ENCODE results near the gene HSP90AB1. TPM values are rescaled to one million over a fixed set of nuclear protein-coding genes. Genes with fewer than 3 reads are reported as not detected.

Gene HSP90AB1
- polyA plus RNA-seq, 2 of the 4 experiments (the other 2 are of a cell fraction), result 1,136 to 1,155 TPM

DNA sequence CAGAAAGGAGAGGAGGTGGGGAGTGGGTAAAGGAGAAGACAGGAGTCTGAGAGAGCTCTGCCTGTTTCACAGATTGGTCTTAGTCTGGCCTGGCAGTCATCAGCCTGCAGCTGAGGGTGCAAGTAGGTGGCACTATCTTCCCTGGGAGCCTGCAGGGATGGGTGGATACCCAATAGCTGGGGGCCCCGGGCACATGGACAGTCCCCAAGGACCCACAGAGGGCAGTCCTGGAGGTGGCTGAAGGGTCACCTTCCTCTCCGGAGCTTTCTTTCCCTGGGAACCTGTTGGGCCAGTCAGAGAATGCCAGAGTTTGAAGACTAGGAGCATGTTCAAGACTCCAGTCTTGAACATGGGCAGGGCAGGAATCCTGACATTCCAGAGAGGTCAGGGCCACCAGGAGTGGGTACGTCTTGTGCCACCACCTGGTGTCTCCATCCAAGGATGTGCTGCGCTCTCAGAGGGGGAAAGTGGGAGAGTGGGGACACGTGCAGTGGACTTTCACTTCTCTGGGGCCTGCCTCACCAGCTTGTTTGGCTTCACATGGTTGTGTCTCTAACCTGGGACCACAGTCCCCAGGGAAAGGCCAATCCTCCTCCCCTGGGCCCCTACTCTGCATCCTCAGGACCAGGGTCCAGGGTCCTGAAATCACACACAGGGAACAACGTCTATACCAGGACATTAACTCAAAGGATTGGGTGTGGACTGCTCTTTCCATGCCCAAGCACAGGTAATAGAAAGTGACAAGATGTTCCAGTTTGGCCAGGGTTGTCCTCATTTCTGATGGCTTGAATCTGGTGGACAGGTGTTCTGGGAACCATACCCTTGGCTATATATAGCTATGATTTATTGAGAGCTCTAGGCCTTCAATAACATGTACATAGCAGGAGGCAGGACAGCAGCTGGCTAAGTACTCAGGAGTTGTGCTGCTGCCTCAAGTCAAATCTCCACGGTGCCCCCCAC is 48.2 kb downstream of the HSP90AB1 start:
- Histone ChIP-seq H3K4me3 (no peak overlapping the region), H3K4me1 (no peaks in the 10 kb centered on the region), H3K9me3 (no peaks in the 10 kb centered on the region), H3K4me2 (no peak overlapping the region), H3K27ac (no peak overlapping the region)
- ChIA-PET CTCF (interaction anchor here (0.8 to 4.3 kb wide), 6 partner anchors 10 to 43 kb away, joined by 3 to 19 read pairs (median 6); no protein-coding TSS in a partner anchor), POLR2A (interaction anchor here (1.6 kb wide), 1 partner anchor 10 kb away, joined by 6 read pairs; no protein-coding TSS in a partner anchor)
- WGBS (ENCODE audit: missing lambda C conversion rate), result 21% methylated on average over 5 of the region's 7 CpGs
- no peak for ATAC-seq
- FAIRE-seq, result no peak
- no peak for TF ChIP-seq NR3C1 (IDR thresholded peaks at IDR 0.05)
- no peak for DNase-seq (ENCODE audit: low read depth in 1 of 2, low spot score in 1 of 2)

DNA sequence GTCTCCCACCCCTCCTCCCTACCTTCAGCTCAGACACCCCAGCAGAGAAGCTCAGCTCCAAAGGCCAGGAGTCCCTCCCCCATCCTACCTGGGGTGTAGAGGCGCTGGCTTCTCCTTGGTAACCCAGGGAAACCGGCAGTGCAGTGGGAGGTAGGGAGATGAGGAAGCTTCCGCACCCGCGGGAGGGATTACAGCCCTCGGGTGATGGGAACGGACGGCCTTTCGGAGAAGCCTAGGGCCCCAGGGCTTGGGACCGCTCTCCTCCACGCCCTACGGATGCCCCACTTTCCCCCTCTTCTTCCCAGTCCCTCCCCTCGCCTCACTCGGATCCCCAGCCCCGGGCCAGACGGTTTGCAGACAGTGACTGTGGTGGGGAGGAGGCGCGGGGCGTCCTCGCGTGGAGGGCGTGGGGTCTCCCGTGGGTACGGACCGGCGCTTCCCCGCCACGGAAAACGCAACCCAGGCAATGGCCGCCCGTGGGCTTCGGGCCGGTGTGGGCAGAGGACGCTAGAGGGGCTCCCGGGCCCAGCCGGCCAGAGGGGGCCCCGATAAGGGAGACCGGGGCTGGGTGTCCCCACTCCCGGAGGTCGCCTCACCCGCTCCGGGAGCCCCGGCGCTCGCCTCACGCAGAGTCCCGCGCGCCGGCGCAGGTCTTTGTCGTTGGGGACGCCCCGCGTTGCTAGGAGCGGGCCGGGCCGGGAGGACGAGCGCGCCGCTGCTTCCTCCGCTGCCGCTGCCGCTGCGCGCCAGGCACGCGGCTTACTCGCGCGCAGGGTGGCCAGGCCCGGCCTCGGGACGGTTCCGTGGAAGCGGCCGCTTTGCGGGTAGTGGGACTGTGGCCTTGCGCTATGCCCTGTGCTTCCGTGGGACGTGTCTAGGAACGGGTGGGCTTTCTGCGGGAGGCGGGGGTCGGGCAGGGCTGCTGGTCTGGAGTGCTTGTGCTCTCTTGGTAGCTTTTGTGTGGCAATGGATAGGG is 50.5 kb downstream of the HSP90AB1 start:
- H3K27ac ChIP-seq, result peak overlapping the region in 1 of 2 experiments; percentile 77; a peak in 3 of 6 replicates
- no peak for DNase-seq (ENCODE audit: low read depth in 1 of 2, low spot score in 1 of 2)
- ChIA-PET CTCF (interaction anchor here (1.6 to 4.3 kb wide), 5 partner anchors 8 to 41 kb away, joined by 4 to 19 read pairs (median 11); partner anchors contain the start of gene AARS2), POLR2A (interaction anchor here (1.6 kb wide), 1 partner anchor 8 kb away, joined by 6 read pairs; no protein-coding TSS in a partner anchor)
- H3K4me3 ChIP-seq, result peak overlapping the region; percentile 40
- no peaks in the 10 kb centered on the region for H3K4me1 ChIP-seq
- H3K4me2 ChIP-seq, result peak overlapping the region; percentile 70
- TF ChIP-seq KDM1A (IDR thresholded peaks at IDR 0.05; ENCODE audit: low read depth) (no peak), HOXB13 (CRISPR knock-in tag; IDR thresholded peaks at IDR 0.05; ENCODE audit: low read depth) (no peak), REST (IDR thresholded peaks at IDR 0.05) (no peak), JUNB (IDR thresholded peaks at IDR 0.05) (no peak), RFX5 (IDR thresholded peaks at IDR 0.05) (no peak), POLR2A (IDR thresholded peaks at IDR 0.05; ENCODE audit: low read length) (0 out of 2 replicates have a peak, but pooled peaks have one; percentile 19), ZC3H11A (IDR thresholded peaks at IDR 0.05) (no peak), HMGXB4 (CRISPR knock-in tag; IDR thresholded peaks at IDR 0.05; ENCODE audit: borderline replicate concordance) (no peak), CHD4 (IDR thresholded peaks at IDR 0.05; ENCODE audit: borderline replicate concordance) (no peak), FOXS1 (CRISPR knock-in tag; IDR thresholded peaks at IDR 0.05) (no peak), NFE2L2 (conservative IDR thresholded peaks at IDR 0.05; ENCODE audit: low read length) (no peak)
- TF ChIP-seq, protein P1, sequence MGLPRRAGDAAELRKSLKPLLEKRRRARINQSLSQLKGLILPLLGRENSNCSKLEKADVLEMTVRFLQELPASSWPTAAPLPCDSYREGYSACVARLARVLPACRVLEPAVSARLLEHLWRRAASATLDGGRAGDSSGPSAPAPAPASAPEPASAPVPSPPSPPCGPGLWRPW (IDR thresholded peaks at IDR 0.05), result no peak
- TF ChIP-seq, protein P2, sequence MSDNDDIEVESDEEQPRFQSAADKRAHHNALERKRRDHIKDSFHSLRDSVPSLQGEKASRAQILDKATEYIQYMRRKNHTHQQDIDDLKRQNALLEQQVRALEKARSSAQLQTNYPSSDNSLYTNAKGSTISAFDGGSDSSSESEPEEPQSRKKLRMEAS (IDR thresholded peaks at IDR 0.05), result peak; percentile 38; the same call in 1 of the 2 replicates
- WGBS (ENCODE audit: missing lambda C conversion rate), result 9% methylated on average over 8 of the region's 86 CpGs
- no peaks in the 10 kb centered on the region for H3K9me3 ChIP-seq
- peak; percentile 65 to 71; a peak in 5 of 6 replicates for ATAC-seq
- FAIRE-seq, result no peak

All from A549 (cell line).